Nephron (organoid): ENCODE measurements around the gene IPPK.

Experiments
- H3K27ac Mint-ChIP-seq, 3 experiments: 2 replicates each; pipeline ENCODE4 v1.8.0; 2020; ENCODE audit warnings: mixed read lengths in 3 of 3, mild to moderate bottlenecking in 2 of 3, moderate library complexity in 1 of 3
- H3K27me3 Mint-ChIP-seq: 2 replicates; pipeline ENCODE4 v1.8.0; 2021; ENCODE audit warnings: low read depth, mild to moderate bottlenecking, moderate library complexity, mixed read lengths
- H3K36me3 Mint-ChIP-seq: 2 replicates; pipeline ENCODE4 v1.8.0; 2020; ENCODE audit warnings: low read depth, mixed read lengths
- H3K4me1 Mint-ChIP-seq: 2 replicates; pipeline ENCODE4 v1.8.0; 2020; ENCODE audit warnings: mixed read lengths
- H3K4me3 Mint-ChIP-seq, 3 experiments: 2 replicates each; pipeline ENCODE4 v1.8.0; 2020; ENCODE audit warnings: mild to moderate bottlenecking in 3 of 3, mixed read lengths in 3 of 3, moderate library complexity in 2 of 3
- H3K9me3 Mint-ChIP-seq: 2 replicates; pipeline ENCODE4 v1.8.0; 2020; ENCODE audit warnings: mixed read lengths
- TF ChIP-seq, protein P1 (sequence below), 3 experiments: fragments of 200-600 bp; sonication (generic); IDR thresholded peaks; one replicate each; pipeline ENCODE4 v1.5.0; 2021; ENCODE audit warnings: antibody characterized with exemption in 3 of 3; ENCODE audit not compliant: unreplicated experiment in 3 of 3

Gene IPPK

GRCh38 chr9:92649007-92649406 lies 20.9 kb downstream of the IPPK start:
- H3K4me3 Mint-ChIP-seq = no peak overlapping the region
- H3K27ac Mint-ChIP-seq = no peak overlapping the region
- H3K36me3 Mint-ChIP-seq = peaks cover 68% of the 10 kb centered on the region
- TF ChIP-seq, protein P1, sequence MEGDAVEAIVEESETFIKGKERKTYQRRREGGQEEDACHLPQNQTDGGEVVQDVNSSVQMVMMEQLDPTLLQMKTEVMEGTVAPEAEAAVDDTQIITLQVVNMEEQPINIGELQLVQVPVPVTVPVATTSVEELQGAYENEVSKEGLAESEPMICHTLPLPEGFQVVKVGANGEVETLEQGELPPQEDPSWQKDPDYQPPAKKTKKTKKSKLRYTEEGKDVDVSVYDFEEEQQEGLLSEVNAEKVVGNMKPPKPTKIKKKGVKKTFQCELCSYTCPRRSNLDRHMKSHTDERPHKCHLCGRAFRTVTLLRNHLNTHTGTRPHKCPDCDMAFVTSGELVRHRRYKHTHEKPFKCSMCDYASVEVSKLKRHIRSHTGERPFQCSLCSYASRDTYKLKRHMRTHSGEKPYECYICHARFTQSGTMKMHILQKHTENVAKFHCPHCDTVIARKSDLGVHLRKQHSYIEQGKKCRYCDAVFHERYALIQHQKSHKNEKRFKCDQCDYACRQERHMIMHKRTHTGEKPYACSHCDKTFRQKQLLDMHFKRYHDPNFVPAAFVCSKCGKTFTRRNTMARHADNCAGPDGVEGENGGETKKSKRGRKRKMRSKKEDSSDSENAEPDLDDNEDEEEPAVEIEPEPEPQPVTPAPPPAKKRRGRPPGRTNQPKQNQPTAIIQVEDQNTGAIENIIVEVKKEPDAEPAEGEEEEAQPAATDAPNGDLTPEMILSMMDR (IDR thresholded peaks at IDR 0.05; ENCODE audit: unreplicated experiment in 3 of 3) = no peak
- no peaks in the 10 kb centered on the region for H3K4me1 Mint-ChIP-seq
- H3K9me3 Mint-ChIP-seq = no peaks in the 10 kb centered on the region
- no peaks in the 10 kb centered on the region for H3K27me3 Mint-ChIP-seq

DNA sequence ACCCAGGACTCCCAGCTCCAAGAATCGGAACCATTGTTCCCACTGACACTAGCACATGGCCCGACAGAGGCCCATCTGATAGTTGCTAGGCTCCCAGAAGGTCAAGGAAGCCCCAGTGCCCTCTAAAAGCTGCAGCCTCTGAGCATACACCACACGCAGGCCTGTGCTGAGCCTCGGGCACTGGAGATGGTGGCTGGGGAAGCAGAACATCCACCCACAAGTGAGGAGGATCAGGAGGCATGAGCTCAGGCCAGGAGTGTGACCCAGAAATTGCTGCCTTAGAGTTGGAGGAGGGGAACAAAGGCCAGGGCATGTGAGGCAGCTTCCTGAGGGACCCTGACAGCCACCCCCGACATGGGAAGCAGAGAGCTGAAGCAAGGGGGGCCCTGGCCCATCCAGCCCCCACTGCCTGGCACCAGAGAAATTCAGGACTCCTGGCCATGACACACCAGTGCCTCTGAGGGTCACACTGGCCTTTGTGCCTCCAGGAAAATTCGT lies 21.4 kb downstream of the IPPK start:
- Mint-ChIP-seq H3K4me1 (no peaks in the 10 kb centered on the region), H3K27me3 (no peaks in the 10 kb centered on the region), H3K27ac (no peak overlapping the region), H3K4me3 (no peak overlapping the region), H3K36me3 (peaks cover 73% of the 10 kb centered on the region), H3K9me3 (no peaks in the 10 kb centered on the region)
- TF ChIP-seq, protein P1 (IDR thresholded peaks at IDR 0.05; ENCODE audit: unreplicated experiment in 3 of 3) = no peak

DNA sequence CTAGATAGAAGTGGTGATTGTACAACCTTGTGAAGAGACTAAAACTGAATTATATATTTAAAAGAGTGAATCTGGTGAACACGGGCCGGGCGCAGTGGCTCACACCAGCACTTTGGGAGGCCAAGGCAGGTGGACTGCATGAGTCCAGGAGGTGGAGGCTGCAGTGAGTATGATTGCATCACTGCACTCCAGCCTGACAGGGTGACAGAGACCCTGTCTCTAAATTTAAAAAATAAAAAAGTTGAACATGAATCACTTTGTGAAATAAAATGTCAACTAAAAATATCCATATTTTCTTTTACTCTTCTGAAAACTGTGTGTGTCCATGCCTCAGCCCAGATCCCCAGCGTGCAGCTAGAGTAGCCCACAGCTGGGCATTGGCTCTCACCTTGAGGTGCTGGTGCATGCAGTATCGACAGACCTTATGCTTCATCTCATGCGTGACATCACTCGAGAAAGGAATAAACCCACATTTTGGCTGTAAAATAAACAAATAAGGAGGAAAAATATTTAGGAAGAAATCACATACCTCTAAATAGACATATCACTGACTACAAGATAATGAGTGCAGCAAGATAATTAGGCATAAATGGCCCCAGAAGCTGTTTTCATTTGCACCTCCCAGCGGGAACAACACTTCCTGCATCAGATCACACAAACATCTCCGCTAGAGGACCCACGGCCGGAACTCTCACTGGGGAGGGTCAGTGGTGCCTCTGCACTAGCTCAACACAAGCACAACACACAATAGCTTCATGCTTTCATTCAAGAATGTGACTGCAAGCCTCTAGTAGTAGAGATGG lies 22.1 kb downstream of the IPPK start:
- TF ChIP-seq, protein P1 (IDR thresholded peaks at IDR 0.05; ENCODE audit: unreplicated experiment in 3 of 3) = no peak
- Mint-ChIP-seq H3K27me3 (no peaks in the 10 kb centered on the region), H3K36me3 (peaks cover 73% of the 10 kb centered on the region), H3K4me1 (no peaks in the 10 kb centered on the region), H3K27ac (no peak overlapping the region), H3K9me3 (no peaks in the 10 kb centered on the region), H3K4me3 (no peak overlapping the region)

DNA sequence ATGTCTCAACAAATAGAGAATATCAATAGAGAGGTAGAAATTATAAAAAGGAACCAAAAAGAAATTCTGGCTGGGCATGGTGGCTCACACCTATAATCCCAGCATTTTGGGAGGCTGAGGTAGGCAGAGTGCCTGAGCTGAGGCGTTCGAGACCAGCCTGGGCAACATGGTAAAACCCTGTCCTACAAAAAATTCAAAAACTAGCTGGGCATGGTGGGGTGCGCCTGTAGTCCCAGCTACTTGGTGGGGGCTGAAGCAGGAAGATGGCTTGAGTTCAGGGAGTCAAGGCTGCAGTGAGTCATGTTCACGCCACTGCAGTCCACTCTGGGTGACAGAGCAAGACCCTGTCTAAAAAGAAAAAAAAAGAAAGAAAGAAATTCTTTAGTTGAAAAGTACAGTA lies 24.9 kb downstream of the IPPK start:
- TF ChIP-seq, protein P1 (IDR thresholded peaks at IDR 0.05; ENCODE audit: unreplicated experiment in 3 of 3) = no peak
- Mint-ChIP-seq H3K4me1 (no peaks in the 10 kb centered on the region), H3K4me3 (no peak overlapping the region), H3K36me3 (peaks cover 70% of the 10 kb centered on the region), H3K27ac (no peak overlapping the region), H3K9me3 (no peaks in the 10 kb centered on the region), H3K27me3 (no peaks in the 10 kb centered on the region)

GRCh38 chr9:92644278-92644677 lies 25.7 kb downstream of the IPPK start:
- Mint-ChIP-seq H3K9me3 (no peaks in the 10 kb centered on the region), H3K36me3 (peaks cover 69% of the 10 kb centered on the region), H3K27me3 (no peaks in the 10 kb centered on the region), H3K4me1 (no peaks in the 10 kb centered on the region), H3K4me3 (no peak overlapping the region), H3K27ac (no peak overlapping the region)
- TF ChIP-seq, protein P1 (IDR thresholded peaks at IDR 0.05; ENCODE audit: unreplicated experiment in 3 of 3) = no peak

GRCh38 chr9:92642564-92642963 lies 27.4 kb downstream of the IPPK start:
- Mint-ChIP-seq H3K27me3 (no peaks in the 10 kb centered on the region), H3K4me3 (no peak overlapping the region), H3K36me3 (peaks cover 67% of the 10 kb centered on the region), H3K27ac (no peak overlapping the region), H3K9me3 (no peaks in the 10 kb centered on the region), H3K4me1 (no peaks in the 10 kb centered on the region)
- TF ChIP-seq, protein P1 (IDR thresholded peaks at IDR 0.05; ENCODE audit: unreplicated experiment in 3 of 3) = no peak
